ENCODE measurements around the gene RAB42.
A peak's percentile ranks its signal among the peaks of the same experiment; 100 is the strongest.
"Not testable (repeated sequence)": the region's sequence is repeated elsewhere in the genome, so short reads cannot be mapped to it uniquely, and the experiment has no call there.

The RAB42 gene

GRCh38 chr1:28578696-28579218, 13.3 kb upstream of the RAB42 start:
- DNase-seq: no peak
- peak overlapping the region in 1 of 2 donors; percentile 76 for H3K27ac Mint-ChIP-seq
- peaks cover 51% of the 10 kb centered on the region for H3K4me1 Mint-ChIP-seq

GRCh38 chr1:28579401-28579800, 12.7 kb upstream of the RAB42 start:
- H3K4me1 Mint-ChIP-seq: peaks cover 51% of the 10 kb centered on the region
- H3K4me3 Mint-ChIP-seq: peak overlapping the region; percentile 86 to 98

More at GRCh38 chr1:28578696-28579218, 13.3 kb upstream of the RAB42 start:
- Mint-ChIP-seq H3K27me3 (no peaks in the 10 kb centered on the region), H3K9me3 (no peaks in the 10 kb centered on the region), H3K4me3 (peak overlapping the region; percentile 41 to 86)
- no peak for ATAC-seq

GRCh38 chr1:28580722-28581530, 11.1 kb upstream of the RAB42 start:
- H3K27me3 Mint-ChIP-seq: no peaks in the 10 kb centered on the region
- H3K9me3 Mint-ChIP-seq: no peaks in the 10 kb centered on the region
- peaks cover 51% of the 10 kb centered on the region for H3K4me1 Mint-ChIP-seq
- ATAC-seq: peak; percentile 77
- peak overlapping the region; percentile 86 to 98 for H3K4me3 Mint-ChIP-seq
- DNase-seq: peak; percentile 73 to 80
- peak overlapping the region; percentile 83 to 98 for H3K27ac Mint-ChIP-seq

More at GRCh38 chr1:28579401-28579800, 12.7 kb upstream of the RAB42 start:
- Mint-ChIP-seq H3K27me3 (no peaks in the 10 kb centered on the region), H3K9me3 (no peaks in the 10 kb centered on the region), H3K27ac (peak overlapping the region; percentile 83 to 98)
- ATAC-seq: no peak
- no peak for DNase-seq

GRCh38 chr1:28581531-28582247, 10.4 kb upstream of the RAB42 start:
- Mint-ChIP-seq H3K27ac (peak overlapping the region; percentile 83 to 98), H3K4me3 (peak overlapping the region; percentile 86 to 98), H3K9me3 (no peaks in the 10 kb centered on the region), H3K4me1 (peaks cover 51% of the 10 kb centered on the region), H3K27me3 (no peaks in the 10 kb centered on the region)
- ATAC-seq (peak; percentile 94), DNase-seq (peak; percentile 96 to 98)

- H3K27ac Mint-ChIP-seq: peak overlapping the region; percentile 83 to 98
- H3K4me3 Mint-ChIP-seq: peak overlapping the region; percentile 86 to 98
- no peaks in the 10 kb centered on the region for H3K9me3 Mint-ChIP-seq
- no peaks in the 10 kb centered on the region for H3K27me3 Mint-ChIP-seq
- peaks cover 46% of the 10 kb centered on the region for H3K4me1 Mint-ChIP-seq
- no peak for ATAC-seq
- no peak for DNase-seq
Measured at GRCh38 chr1:28582248-28582615, 9.8 kb upstream of the RAB42 start.

- H3K9me3 Mint-ChIP-seq, DNase-seq, H3K4me3 Mint-ChIP-seq, H3K27me3 Mint-ChIP-seq, ATAC-seq, H3K27ac Mint-ChIP-seq: not testable (repeated sequence)
- peaks cover 15% of the 10 kb centered on the region for H3K4me1 Mint-ChIP-seq
Measured at GRCh38 chr1:28586585-28587391, 5.3 kb upstream of the RAB42 start.

GRCh38 chr1:28592321-28593071, 431 bp downstream of the RAB42 start:
- H3K4me3 Mint-ChIP-seq: peak overlapping the region; percentile 76 to 83
- ATAC-seq: peak; percentile 64
- no peak overlapping the region for H3K27ac Mint-ChIP-seq
- no peak for DNase-seq
- peaks cover 20% of the 10 kb centered on the region for H3K27me3 Mint-ChIP-seq
- H3K4me1 Mint-ChIP-seq: peaks cover 12% of the 10 kb centered on the region
- H3K9me3 Mint-ChIP-seq: no peaks in the 10 kb centered on the region

- peak overlapping the region in 1 of 2 donors; percentile 27 for H3K27ac Mint-ChIP-seq
- H3K9me3 Mint-ChIP-seq, ATAC-seq, DNase-seq, H3K4me3 Mint-ChIP-seq: not testable (repeated sequence)
- H3K27me3 Mint-ChIP-seq: peaks cover 20% of the 10 kb centered on the region
- peaks cover 12% of the 10 kb centered on the region for H3K4me1 Mint-ChIP-seq
Measured at GRCh38 chr1:28593988-28594356, 1.9 kb downstream of the RAB42 start.

GRCh38 chr1:28594686-28595411, 2.8 kb downstream of the RAB42 start:
- H3K4me3 Mint-ChIP-seq: not testable (repeated sequence)
- Mint-ChIP-seq H3K27me3 (peaks cover 20% of the 10 kb centered on the region), H3K4me1 (peaks cover 12% of the 10 kb centered on the region)

GRCh38 chr1:28595412-28596191, 3.5 kb downstream of the RAB42 start:
- no peak for DNase-seq
- Mint-ChIP-seq H3K4me3 (no peak overlapping the region), H3K27ac (no peak overlapping the region), H3K4me1 (peaks cover 12% of the 10 kb centered on the region), H3K27me3 (peaks cover 20% of the 10 kb centered on the region), H3K9me3 (no peaks in the 10 kb centered on the region)
- no peak for ATAC-seq

More at GRCh38 chr1:28594686-28595411, 2.8 kb downstream of the RAB42 start:
- not testable (repeated sequence) for ATAC-seq, DNase-seq, H3K27ac Mint-ChIP-seq, H3K9me3 Mint-ChIP-seq

- H3K4me3 Mint-ChIP-seq, H3K27ac Mint-ChIP-seq, H3K9me3 Mint-ChIP-seq, ATAC-seq, DNase-seq: not testable (repeated sequence)
- H3K27me3 Mint-ChIP-seq: peaks cover 20% of the 10 kb centered on the region
- H3K4me1 Mint-ChIP-seq: peaks cover 13% of the 10 kb centered on the region
Measured at GRCh38 chr1:28596276-28596675, 4.2 kb downstream of the RAB42 start.

GRCh38 chr1:28601696-28602095, 9.6 kb downstream of the RAB42 start:
- Mint-ChIP-seq H3K4me1 (peaks cover 11% of the 10 kb centered on the region), H3K9me3 (no peaks in the 10 kb centered on the region), H3K27ac (peak overlapping the region in 1 of 2 donors; percentile 16), H3K27me3 (no peaks in the 10 kb centered on the region), H3K4me3 (no peak overlapping the region)
- DNase-seq: peak in 1 of 2 donors; percentile 54
- peak; percentile 95 for ATAC-seq
